Measurements from ENCODE around the gene MANEAL.
"Not testable (repeated sequence)": the region's sequence is repeated elsewhere in the genome, so short reads cannot be mapped to it uniquely, and the experiment has no call there.

GRCh38 chr1:37771440-37771839 lies 22.2 kb upstream of the MANEAL start:
- TF ChIP-seq CTCF (IDR thresholded peaks at IDR 0.05; ENCODE audit: insufficient read depth, low read depth, low read length); EZH2 (IDR thresholded peaks at IDR 0.05; ENCODE audit: insufficient read depth, low read length): not testable (repeated sequence)

All from astrocyte (in vitro differentiated cells and primary cell).